Stimulated activated CD4-positive, alpha-beta T cell treated with anti-CD3 and anti-CD28 coated beads, Interleukin-15, amount 100 ng/mL, for 24 hours (primary cell): ENCODE data around the gene MALAT1.

Experiments used
- DNase-seq: peaks from one replicate; pipeline ENCODE4 v3.0.0-alpha.2; 2020

The MALAT1 gene

GRCh38 chr11:65540290-65541092 is 41.6 kb downstream of the MALAT1 start:
- peak; percentile 91 for DNase-seq

- DNase-seq: no peak
Observed at GRCh38 chr11:65541093-65541982, 42.5 kb downstream of the MALAT1 start.

GRCh38 chr11:65542738-65543390 is 44.0 kb downstream of the MALAT1 start:
- DNase-seq: no peak

GRCh38 chr11:65545853-65546216 is 47.0 kb downstream of the MALAT1 start:
- DNase-seq: no peak

- DNase-seq: peak; percentile 98
Observed at GRCh38 chr11:65546217-65546958, 47.5 kb downstream of the MALAT1 start.

GRCh38 chr11:65547446-65548125 is 48.7 kb downstream of the MALAT1 start:
- no peak for DNase-seq

- DNase-seq: no peak
Observed at GRCh38 chr11:65548395-65548794, 49.5 kb downstream of the MALAT1 start.

GRCh38 chr11:65549096-65549495 is 50.3 kb downstream of the MALAT1 start:
- no peak for DNase-seq

GRCh38 chr11:65551572-65552387 is 52.9 kb downstream of the MALAT1 start:
- DNase-seq: peak; percentile 68

GRCh38 chr11:65552388-65552951 is 53.6 kb downstream of the MALAT1 start:
- no peak for DNase-seq

- DNase-seq: peak; percentile 79
Observed at GRCh38 chr11:65553301-65554001, 54.6 kb downstream of the MALAT1 start.

- DNase-seq: no peak
Observed at GRCh38 chr11:65554057-65554818, 55.4 kb downstream of the MALAT1 start.

GRCh38 chr11:65554842-65555430 is 56.1 kb downstream of the MALAT1 start:
- DNase-seq: no peak

- DNase-seq: peak; percentile 51
Observed at GRCh38 chr11:65555693-65556231, 56.9 kb downstream of the MALAT1 start.
